ENCODE measurements around the gene ABCB11. TPM values are rescaled to one million over a fixed set of nuclear protein-coding genes. Genes with fewer than 3 reads are reported as not detected.

The ABCB11 gene
- polyA plus RNA-seq, 1 of the 3 experiments (the other 2 are of a cell fraction) = not detected

GRCh38 chr2:169039702-169040101, 8.6 kb upstream of the ABCB11 start:
- Histone ChIP-seq H3K9me3 (no peaks in the 10 kb centered on the region), H3K27me3 (ENCODE audit: insufficient read depth) (no peaks in the 10 kb centered on the region), H3K36me3 (replicated peaks in 1 of 2; ENCODE audit: control insufficient read depth in 1 of 2, insufficient read depth in 2 of 2, low read length in 1 of 2) (no peaks in the 10 kb centered on the region), H3K27ac (ENCODE audit: low read depth in 2 of 2, low read length in 1 of 2) (no peak overlapping the region), H3K9me2 (no peaks in the 10 kb centered on the region), H3K4me2 (no peak overlapping the region), H3K79me2 (ENCODE audit: insufficient read depth) (no peaks in the 10 kb centered on the region), H3K9ac (no peak overlapping the region), H3K4me1 (ENCODE audit: control insufficient read depth in 1 of 2, insufficient read depth in 2 of 2, low read depth in 1 of 2, low read length in 1 of 2) (no peaks in the 10 kb centered on the region), H4K20me1 (ENCODE audit: insufficient read depth) (no peaks in the 10 kb centered on the region), H3K4me3 (ENCODE audit: low read depth in 2 of 2, low read length in 1 of 2) (no peak overlapping the region), H3F3A (replicated peaks; ENCODE audit: insufficient read depth) (no peaks in the 10 kb centered on the region), H2AFZ (ENCODE audit: low read depth) (no peak overlapping the region)
- WGBS (ENCODE audit: low lambda C conversion rate) = 21% methylated on average over 4 of the region's 4 CpGs
- DNase-seq = no peak
- CTCF ChIA-PET = no interaction called here
- no peak for TF ChIP-seq RFX5 (IDR thresholded peaks at IDR 0.05; ENCODE audit: low read length)
- TF ChIP-seq REST (IDR thresholded peaks at IDR 0.05; ENCODE audit: low read depth, low read length) = no peak
- no peak for TF ChIP-seq MAX (IDR thresholded peaks at IDR 0.05; ENCODE audit: low read depth)
- TF ChIP-seq SMC3 (IDR thresholded peaks at IDR 0.05; ENCODE audit: low read depth, low read length) = no peak
- no peak for TF ChIP-seq FOSL2 (IDR thresholded peaks at IDR 0.05; ENCODE audit: borderline replicate concordance, low read depth)
- TF ChIP-seq PBX3 (IDR thresholded peaks at IDR 0.05) = no peak
- TF ChIP-seq GATA2 (CRISPR knock-in tag; IDR thresholded peaks at IDR 0.05) = no peak
- TF ChIP-seq YY1 (IDR thresholded peaks at IDR 0.05; ENCODE audit: low read depth) = no peak
- TF ChIP-seq ELF1 (IDR thresholded peaks at IDR 0.05) = no peak
- no peak for TF ChIP-seq MEF2A (IDR thresholded peaks at IDR 0.05; ENCODE audit: borderline replicate concordance, low read depth)
- no peak for TF ChIP-seq POLR2AphosphoS5 (IDR thresholded peaks at IDR 0.05; ENCODE audit: low read depth, low read length)
- POLR2A ChIA-PET = no interaction called here

- no peaks in the 10 kb centered on the region for H3K36me3 ChIP-seq (replicated peaks in 1 of 2; ENCODE audit: control insufficient read depth in 1 of 2, insufficient read depth in 2 of 2, low read length in 1 of 2)
- H3K4me3 ChIP-seq (ENCODE audit: low read depth in 2 of 2, low read length in 1 of 2) = no peak overlapping the region
- H3K79me2 ChIP-seq (ENCODE audit: insufficient read depth) = no peaks in the 10 kb centered on the region
- no peak overlapping the region for H3K27ac ChIP-seq (ENCODE audit: low read depth in 2 of 2, low read length in 1 of 2)
- no peaks in the 10 kb centered on the region for H3K9me3 ChIP-seq
- no peak overlapping the region for H3K4me2 ChIP-seq
- no peak overlapping the region for H3K9ac ChIP-seq
- no peaks in the 10 kb centered on the region for H3K9me2 ChIP-seq
- no peak for DNase-seq
- 45% methylated on average over 2 of the region's 2 CpGs for whole genome bisulfite sequencing (ENCODE audit: low lambda C conversion rate)
- no peaks in the 10 kb centered on the region for H3F3A ChIP-seq (replicated peaks; ENCODE audit: insufficient read depth)
- H2AFZ ChIP-seq (ENCODE audit: low read depth) = no peak overlapping the region
- POLR2A ChIA-PET = interaction anchor here (0.5 kb wide), 1 partner anchor 18 kb away, joined by 3 read pairs; no protein-coding TSS in a partner anchor
- CTCF ChIA-PET = no interaction called here
- H4K20me1 ChIP-seq (ENCODE audit: insufficient read depth) = no peaks in the 10 kb centered on the region
- no peaks in the 10 kb centered on the region for H3K4me1 ChIP-seq (ENCODE audit: control insufficient read depth in 1 of 2, insufficient read depth in 2 of 2, low read depth in 1 of 2, low read length in 1 of 2)
- no peaks in the 10 kb centered on the region for H3K27me3 ChIP-seq (ENCODE audit: insufficient read depth)
- TF ChIP-seq PBX3 (IDR thresholded peaks at IDR 0.05) (no peak), IRF3 (IDR thresholded peaks at IDR 0.05; ENCODE audit: low read depth, low read length) (no peak), TAF1 (IDR thresholded peaks at IDR 0.05; ENCODE audit: borderline replicate concordance, low read depth, low read length) (no peak), MXI1 (IDR thresholded peaks at IDR 0.05; ENCODE audit: low read depth, low read length) (no peak), MAX (IDR thresholded peaks at IDR 0.05; ENCODE audit: low read depth) (no peak), GATA2 (CRISPR knock-in tag; IDR thresholded peaks at IDR 0.05) (no peak), POLR2AphosphoS5 (IDR thresholded peaks at IDR 0.05; ENCODE audit: low read depth, low read length) (no peak), NRF1 (IDR thresholded peaks at IDR 0.05; ENCODE audit: low read depth, low read length) (no peak), USF1 (IDR thresholded peaks at IDR 0.05; ENCODE audit: borderline replicate concordance, low read depth) (no peak), RCOR1 (IDR thresholded peaks at IDR 0.05; ENCODE audit: low read length) (no peak), FOXJ3 (CRISPR knock-in tag; IDR thresholded peaks at IDR 0.05) (no peak), FOSL2 (IDR thresholded peaks at IDR 0.05; ENCODE audit: borderline replicate concordance, low read depth) (no peak), EZH2phosphoT487 (IDR thresholded peaks at IDR 0.05; ENCODE audit: borderline replicate concordance, low read depth) (no peak)
Measured at GRCh38 chr2:169038338-169038757, 7.2 kb upstream of the ABCB11 start.

Measured in SK-N-SH (cell line).